Stimulated activated CD4-positive, alpha-beta T cell treated with anti-CD3 and anti-CD28 coated beads, Interleukin-1b, Interleukin-23, amount 100 ng/mL, for 24 hours (primary cell): ENCODE results near the gene NUMB.

Experiments used
- DNase-seq, 4 experiments: peaks; one replicate each; pipeline ENCODE4 v3.0.0-alpha.2; 2020; ENCODE audit warnings: low read depth in 4 of 4, low spot score in 1 of 4

The NUMB gene

DNA sequence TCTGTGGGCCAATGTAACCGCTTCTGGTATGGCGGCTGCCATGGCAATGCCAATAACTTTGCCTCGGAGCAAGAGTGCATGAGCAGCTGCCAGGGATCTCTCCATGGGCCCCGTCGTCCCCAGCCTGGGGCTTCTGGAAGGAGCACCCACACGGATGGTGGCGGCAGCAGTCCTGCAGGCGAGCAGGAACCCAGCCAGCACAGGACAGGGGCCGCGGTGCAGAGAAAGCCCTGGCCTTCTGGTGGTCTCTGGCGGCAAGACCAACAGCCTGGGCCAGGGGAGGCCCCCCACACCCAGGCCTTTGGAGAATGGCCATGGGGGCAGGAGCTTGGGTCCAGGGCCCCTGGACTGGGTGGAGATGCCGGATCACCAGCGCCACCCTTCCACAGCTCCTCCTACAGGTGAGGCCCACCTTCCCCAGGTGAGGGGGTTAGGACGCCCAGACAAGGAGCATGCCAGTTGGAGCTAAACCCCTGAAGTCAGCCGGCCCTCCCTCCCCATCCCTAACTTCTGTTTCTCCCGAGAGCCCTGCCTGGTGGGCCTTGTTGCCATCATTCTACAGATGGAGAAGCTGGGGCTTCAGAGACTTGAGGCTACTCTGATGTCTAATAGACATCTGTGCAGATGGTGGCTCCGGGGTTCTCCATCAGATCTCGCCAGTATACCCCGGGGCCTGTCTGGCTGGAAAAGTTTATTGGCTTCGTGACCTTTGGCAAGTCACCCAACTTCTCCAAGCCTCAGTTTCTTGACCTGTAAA, 195.7 kb downstream of the NUMB start:
- DNase-seq = no peak

DNA sequence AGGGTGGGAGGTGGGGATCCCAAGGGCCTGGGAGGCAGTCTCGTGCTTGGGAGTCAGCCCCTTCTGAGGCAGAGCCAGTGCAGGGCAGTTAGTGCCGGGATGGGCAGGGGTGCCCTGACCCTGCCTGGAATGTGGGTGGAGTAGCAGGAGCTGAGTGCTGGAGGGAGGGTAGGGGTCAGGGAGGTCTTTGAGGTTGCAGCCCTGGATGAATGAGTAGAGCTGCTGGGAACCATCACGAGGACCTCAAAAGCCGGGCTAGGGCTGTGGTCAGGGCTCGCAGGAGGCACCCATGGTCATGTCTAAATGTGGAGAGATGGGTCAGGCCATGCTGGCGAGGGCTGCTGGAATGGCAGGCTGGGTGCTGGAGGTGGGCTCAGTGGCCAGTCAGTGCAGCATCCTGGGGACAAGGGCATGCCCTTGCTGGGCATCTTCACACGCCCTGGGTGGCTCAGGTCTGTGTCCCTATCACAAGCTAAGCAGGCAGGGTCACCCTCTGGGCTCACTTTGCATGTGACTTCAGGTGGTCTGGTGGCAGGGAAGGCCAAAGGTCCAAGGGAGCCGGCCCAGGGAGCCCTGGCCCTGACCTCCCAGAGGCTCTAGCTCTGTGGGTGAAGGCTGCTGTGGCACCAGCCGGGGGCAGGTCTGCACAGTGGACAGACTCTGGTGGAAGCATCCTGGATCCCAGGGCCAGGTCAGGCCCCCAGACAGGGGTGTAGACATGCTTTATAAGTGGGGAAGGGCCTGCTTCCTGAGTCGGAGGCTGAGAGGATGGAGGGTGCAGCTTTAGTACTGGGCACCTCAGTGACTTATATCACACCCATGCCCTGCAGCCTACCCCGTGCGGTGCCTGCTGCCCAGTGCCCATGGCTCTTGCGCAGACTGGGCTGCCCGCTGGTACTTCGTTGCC, 196.6 kb downstream of the NUMB start:
- no peak for DNase-seq

DNA sequence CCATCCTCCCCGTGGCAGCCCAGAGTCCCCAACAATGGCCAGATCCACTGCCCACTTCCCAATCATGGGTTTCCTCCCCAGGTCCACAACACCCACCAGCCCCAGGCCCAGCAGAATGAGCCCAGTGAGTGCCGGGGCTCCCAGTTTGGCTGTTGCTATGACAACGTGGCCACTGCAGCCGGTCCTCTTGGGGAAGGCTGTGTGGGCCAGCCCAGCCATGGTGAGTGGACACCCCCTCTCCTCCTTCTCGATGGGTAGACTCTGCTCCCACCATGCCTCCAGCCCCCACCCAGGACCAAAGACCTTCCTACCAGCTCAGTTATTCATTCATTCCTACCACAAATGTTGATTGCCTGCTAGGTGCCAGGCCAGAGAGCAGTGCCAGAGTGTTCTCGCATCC, 197.3 kb downstream of the NUMB start:
- no peak for DNase-seq

DNA sequence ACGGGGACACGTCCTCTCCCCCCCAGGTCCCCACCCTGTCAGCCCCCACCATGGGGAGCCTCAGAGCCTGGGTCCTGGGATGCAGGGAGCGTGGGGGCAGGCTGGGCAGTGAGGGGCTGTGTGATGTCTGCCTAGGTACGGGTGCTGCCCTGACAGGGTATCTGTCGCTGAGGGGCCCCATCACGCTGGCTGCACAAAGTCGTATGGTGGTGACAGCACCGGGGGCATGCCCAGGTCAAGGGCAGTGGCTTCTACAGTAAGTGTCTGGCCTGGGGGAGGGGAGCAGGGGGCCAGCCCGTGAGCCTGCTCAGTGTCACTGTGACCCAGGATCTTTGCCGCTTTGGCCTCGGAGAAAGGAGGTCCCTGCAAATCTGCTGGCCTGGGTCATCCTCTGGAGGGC, 197.8 kb downstream of the NUMB start:
- no peak for DNase-seq

DNA sequence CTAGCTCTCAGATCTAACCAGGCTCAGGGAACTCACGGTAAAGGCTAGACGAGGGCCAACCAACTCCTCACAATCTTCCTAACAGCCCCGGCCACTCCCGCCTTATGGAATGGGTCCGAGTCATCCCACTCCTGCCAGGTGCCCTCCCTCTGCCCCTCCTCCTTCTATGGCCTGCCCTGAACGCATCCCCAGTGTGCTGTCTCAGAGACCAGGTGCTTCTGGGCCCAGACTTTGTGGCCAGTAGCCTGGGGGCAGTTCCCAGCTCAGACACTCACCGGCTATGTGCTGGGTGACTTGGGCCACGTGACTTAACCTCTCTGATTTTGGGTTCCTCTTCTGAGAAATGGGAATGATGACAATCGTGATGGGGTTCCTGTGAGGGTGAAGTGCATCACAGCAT, 198.5 kb downstream of the NUMB start:
- no peak for DNase-seq

DNA sequence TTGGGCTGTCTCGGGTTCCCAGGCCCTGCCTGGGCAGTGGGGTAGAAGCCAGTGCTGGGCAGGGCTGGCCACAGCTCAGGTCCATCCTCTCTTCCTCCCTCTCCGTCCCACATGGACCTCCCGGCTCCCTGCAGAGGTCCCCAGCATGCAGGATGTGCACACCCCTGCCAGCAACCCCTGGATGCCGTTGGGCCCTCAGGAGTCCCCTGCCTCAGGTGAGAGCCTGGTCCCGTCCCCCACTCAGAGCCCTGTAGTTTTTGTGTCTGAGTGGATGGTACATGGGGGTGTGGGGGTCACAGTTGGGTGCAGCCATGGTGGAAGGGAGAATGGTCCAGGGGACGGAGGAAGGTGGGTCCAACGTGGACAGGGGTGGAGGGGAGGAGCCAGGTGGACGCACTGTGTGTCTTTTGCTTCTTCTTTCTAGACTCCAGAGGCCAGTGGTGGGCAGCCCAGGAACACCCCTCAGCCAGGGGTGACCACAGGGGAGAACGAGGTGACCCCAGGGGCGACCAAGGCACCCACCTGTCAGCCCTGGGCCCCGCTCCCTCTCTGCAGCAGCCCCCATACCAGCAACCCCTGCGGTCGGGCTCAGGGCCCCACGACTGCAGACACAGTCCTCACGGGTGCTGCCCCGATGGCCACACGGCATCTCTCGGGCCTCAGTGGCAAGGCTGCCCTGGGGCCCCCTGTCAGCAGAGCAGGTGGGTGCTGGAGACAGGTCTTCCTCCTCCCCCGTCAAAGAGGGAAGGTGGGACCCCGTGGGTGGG, 199.3 kb downstream of the NUMB start:
- DNase-seq = no peak

DNA sequence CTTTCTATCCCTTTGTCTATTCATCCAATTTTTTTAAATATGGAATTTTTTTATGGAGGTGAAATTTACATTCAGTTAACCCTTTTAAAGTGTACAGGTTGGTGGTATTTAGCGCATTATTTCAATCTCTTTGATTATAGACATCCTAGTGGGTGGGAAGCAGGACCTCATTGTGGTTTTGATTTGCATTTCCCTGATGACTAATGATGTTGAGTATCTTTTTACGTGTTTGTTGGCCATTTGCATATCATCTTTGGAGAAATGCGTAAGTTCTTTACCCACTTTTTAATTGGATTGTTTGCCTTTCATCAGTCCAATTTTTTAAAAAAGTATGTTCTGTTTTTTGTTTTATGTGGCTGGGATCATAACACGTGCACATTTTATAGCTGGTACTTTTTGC, 200.3 kb downstream of the NUMB start:
- DNase-seq = no peak

DNA sequence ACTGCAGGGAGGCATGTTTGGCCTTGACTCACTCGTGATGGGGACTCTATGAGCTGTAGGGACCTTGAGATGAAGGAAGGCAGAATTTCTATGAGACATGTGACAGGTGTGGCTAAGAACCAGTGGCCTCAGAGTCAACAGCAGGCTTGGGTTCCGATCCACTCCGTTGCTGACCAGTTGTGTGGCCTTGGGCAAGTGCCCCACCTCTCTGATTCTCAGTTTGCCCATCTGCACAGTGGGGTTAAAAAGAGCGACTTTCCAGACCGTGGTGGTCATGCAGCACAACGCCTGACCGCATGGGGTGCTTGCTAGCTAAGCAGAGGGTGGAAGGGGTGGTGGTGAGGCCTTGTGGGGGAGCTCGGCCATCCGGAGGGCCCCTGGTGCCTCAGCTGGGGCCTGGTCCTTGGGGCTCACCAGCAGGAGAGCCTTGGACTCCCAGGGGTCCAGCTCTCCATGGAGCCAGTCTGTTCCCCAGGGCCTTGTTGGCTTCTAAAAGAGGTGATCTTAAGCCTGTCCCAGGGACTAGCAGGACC, 202.6 kb downstream of the NUMB start:
- DNase-seq = no peak

DNA sequence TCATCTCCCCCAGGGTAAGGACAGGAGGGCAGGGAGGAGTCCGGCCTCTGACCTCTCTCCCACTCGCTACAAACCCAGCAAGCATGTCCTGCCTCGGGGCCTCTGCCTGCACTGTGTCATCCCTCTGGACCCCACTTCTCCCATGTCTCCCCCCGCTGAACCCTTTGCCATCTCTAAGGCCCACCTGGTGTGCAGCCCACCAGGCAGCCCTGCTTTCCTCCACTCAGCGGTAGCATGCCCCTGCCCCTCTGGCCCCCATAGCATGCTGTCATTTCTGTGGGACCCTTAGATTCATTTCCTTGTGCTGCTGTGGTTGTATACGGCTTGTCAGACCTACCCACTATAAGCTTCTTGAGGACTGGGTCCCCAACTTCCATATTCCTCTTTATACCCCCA, 203.3 kb downstream of the NUMB start:
- no peak for DNase-seq

DNA sequence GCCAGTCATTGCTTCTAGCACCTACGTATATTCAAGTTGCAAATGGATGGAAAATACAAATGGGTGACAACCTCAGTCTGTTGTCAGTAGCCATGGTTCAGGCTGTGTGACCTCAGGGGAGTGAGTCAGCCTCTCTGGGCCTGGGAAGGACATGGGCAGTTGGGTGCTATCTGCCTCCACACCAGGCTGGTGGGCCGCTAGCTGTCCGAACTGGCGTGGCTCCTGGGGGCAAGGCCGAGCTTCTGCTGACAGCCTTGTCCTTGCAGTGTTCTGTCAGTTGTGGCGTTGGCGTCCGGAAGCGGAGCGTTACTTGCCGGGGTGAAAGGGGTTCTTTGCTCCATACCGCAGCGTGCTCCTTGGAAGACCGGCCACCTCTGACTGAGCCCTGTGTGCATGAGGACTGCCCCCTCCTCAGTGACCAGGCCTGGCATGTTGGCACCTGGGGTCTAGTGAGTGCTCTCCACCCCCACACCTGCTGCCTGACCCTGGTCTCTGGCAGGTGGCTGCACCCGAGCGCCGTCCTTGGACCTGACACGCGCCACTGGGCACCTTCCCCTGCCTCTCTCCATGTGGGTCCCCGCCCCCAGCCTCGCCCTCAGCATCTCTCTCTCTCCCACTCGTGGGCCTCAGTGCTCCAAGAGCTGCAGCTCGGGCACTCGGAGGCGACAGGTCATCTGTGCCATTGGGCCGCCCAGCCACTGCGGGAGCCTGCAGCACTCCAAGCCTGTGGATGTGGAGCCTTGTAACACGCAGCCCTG, 203.9 kb downstream of the NUMB start:
- DNase-seq = no peak

DNA sequence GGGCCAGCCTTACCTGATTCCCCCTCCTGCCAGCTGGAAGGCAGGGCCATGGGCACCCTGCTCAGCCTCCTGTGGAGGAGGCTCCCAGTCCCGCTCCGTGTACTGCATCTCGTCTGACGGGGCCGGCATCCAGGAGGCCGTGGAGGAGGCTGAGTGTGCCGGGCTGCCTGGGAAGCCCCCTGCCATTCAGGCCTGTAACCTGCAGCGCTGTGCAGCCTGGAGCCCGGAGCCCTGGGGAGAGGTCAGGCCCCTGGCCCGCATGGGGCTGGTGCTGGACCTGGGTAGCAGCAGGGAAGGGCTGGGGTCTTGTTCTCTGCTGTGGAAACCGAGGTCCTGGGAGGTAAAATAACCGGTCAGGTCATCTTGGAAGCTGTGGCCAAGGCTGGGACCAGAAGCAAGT, 204.6 kb downstream of the NUMB start:
- no peak for DNase-seq

DNA sequence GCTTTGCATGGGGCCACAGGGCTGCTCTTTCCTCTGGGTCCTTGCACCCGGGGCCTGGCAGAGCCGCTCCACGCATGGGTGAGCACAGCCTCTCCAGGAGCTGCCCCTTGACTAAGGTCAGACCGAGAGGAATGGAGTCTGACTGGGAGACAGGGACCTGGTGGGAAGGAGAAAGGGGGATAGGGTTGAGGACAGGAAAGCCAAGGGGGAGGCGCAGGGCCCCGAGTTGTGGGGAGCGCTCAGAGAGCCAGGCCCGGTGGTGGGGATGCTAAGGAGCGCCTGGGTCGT, 205.1 kb downstream of the NUMB start:
- DNase-seq = no peak

DNA sequence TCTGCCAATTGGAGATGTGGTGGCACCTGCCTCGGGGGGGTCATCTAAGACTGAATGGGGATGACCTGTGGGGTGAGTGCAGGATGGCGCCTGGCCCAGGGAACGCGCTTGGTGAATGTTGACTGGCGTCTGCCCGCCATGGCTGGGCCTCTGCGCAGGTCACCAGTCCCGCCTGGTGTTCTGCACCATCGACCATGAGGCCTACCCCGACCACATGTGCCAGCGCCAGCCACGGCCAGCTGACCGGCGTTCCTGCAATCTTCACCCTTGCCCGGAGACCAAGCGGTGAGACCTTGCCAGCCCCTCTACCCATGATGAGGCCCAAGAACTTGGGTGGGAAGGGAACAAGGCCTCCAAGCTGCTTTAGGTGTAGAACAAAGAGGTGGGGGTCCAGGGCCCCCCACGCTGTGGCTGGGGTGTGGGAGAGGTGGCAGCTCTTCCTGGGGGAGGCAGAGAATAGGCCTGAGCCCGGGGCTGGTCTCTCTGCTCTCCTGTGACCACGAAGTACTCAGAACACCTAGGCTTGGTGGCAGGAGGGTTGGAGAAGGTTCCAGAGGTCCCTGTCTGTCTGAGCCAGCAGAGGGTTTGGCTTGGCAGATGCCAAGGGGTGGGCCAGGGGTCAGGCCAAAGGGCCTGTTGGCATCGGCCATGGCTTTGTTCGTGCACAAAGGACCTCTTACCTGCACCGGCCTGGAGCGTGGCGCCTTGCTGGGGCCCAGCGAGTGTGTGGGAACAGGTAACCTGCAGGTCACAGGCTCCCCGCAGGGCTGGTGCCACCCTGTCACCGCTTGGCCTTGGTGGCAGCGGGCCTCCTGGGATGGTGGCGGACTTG, 205.6 kb downstream of the NUMB start:
- no peak for DNase-seq

DNA sequence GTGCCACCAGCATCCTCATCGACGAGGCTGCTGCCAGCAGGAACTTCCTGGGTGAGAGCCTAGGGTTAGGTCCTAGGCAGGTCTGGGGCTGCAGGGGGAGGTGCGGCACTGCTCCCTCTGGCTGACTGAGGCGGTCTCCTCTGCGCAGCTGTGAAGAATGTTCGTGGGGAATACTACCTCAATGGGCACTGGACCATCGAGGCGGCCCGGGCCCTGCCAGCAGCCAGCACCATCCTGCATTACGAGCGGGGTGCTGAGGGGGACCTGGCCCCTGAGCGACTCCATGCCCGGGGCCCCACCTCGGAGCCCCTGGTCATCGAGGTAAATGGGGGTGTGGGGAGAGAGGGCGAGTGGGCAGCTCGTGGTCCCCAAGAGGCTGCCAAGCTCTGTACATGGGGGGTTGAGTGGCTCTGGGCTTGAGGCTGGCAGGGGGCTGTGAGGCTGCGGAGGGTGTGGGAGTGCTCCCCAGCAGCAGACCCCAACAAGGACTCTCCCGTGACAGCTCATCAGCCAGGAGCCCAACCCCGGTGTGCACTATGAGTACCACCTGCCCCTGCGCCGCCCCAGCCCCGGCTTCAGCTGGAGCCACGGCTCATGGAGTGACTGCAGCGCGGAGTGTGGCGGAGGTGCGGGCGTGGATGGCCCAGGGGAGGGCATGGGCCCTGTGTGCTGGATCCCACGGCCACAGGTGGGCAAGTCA, 206.7 kb downstream of the NUMB start:
- DNase-seq = no peak

DNA sequence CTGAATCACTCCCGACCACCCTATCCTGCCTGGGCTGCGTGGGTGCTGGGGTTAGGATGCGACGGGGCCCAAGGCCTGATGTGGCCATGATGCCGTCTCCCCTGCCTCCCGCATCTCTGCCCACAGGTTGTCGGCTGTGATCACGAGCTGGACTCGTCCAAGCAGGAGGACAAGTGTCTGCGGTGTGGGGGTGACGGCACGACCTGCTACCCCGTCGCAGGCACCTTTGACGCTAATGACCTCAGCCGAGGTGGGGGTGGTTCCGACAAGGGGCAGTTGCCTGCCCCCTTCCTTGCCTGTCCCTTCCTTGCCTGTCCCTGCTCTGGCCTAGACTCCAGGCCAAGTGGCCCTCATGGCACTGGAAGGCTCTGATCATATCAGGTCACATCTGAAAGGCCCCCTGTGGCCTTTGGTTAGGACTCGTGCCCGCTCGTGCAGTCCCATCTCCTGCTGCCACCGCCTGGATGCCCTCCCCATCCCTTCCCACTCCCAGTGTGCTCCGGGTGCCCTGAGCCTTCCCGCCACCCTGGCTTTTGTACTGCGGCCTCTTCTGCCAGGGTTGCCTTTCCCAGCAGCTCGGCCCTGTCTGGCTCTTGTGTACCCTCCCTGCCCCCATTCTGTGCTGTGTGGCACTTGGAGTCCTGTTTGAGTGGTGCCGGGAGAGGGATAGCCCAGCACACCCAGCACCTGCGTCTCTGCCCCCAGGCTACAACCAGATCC, 207.4 kb downstream of the NUMB start:
- no peak for DNase-seq

DNA sequence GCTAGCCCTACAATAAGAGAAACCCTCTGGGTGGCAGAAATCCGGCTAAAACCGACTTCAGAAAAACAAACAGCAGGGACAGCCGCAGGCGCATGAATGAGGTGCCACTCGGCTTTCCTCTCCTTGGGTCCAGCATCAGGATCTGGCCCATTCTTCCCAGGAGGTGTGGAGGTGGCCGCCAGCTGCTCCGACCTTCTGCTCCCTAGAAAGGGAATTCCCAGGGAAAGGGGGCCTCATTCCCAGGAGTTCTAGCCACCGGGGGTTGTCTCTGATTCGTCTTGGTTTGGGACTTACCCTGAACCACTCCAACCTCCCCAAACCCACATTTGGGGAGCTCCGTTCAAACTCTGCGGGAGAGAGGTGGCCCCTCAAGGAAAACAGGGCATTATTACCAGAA, 208.0 kb downstream of the NUMB start:
- no peak for DNase-seq

DNA sequence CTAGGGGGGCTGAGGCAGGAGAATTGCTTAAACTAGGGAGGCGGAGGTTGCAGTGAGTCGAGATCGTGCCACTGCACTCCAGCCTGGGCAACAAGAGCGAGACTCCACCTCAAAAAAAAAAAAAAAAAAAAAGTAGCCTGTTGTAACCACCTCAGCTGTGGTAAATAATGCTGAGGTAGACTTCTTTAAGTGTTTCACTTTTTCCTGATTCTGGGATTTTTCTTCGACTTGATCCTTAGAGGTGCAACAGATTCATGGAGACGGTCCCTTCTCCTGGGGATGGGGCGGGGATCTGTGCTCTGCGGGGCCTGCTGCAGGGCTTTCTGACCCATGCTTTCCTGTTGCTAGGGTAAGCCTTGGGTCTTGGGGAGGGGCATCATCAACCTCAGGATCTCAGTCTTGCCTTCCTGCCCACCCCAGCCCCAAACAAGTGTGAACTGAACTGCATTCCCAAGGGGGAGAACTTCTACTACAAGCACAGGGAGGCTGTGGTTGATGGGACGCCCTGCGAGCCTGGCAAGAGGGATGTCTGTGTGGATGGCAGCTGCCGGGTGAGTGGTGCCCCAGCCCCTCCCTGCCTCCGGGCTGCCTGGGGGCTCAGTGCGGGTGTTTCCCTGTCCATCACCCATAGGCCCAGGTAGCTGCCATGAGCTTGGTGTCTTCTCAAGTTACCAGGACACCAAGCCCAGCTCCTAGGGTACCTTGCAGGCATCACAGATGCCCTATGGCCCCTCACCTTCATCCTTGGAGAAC, 208.6 kb downstream of the NUMB start:
- no peak for DNase-seq

DNA sequence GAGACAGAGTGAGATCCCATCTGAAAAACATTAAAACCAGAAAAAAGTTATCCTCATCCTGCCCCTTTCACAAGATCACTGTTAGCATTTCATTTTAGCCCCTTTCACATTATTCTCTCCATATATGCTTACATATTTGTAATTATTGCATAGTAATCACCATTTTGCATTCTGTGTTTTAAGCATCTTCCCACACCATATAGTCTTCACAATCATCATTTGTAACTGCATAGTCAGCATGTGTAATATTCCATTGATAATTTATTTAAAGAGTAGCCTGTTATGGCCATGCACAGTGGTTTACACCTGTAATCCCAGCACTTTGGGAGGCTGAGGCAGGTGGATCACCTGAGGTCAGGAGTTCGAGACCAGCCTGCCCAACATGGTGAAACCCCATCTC, 209.2 kb downstream of the NUMB start:
- DNase-seq = no peak
